UCSD-AML1 (cell line): ENCODE measurements around the gene GATA1.

Source experiments
- DNase-seq: peaks from one replicate; lab custom pipeline; 2025; ENCODE audit not compliant: unreplicated experiment; lab: John Stamatoyannopoulos, UW

Gene GATA1

DNA sequence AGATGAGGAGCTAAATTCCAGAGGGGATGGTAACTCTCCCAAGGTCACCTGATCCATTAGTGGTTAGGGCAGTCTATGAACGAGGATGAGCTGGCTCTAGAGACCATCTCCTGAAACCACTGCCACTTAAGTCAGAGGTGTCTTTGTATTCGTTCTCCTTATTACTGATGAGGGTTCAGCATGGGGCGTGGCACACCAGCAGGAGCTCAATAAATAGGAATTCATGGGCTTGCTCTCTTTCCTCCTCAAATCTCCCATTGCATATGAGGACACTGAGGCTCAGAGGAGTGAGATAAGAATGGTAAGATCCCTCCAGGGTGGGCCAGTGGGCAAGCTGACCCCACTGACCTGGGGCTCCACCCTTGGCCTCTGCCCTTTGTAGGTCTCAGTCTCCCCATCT, 1.7 kb upstream of the GATA1 start:
- no peak for DNase-seq

DNA sequence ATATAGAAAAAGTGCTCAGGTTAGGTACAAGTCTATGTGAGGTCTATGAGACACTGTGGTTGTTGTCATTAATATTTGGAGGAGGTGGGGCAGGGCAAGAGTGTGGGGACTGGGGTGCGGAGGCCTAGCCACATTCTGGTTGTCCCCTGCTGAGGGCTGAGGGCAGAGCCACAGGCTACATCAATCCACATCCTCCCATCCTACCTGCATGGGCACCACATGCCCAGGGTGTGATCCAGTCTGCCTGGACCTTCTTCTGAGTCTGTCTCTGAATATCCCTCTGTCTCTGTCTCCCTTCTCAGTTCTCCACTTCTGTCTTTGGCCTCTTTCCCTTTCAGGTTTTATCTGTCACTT, 1.2 kb upstream of the GATA1 start:
- DNase-seq, result no peak

DNA sequence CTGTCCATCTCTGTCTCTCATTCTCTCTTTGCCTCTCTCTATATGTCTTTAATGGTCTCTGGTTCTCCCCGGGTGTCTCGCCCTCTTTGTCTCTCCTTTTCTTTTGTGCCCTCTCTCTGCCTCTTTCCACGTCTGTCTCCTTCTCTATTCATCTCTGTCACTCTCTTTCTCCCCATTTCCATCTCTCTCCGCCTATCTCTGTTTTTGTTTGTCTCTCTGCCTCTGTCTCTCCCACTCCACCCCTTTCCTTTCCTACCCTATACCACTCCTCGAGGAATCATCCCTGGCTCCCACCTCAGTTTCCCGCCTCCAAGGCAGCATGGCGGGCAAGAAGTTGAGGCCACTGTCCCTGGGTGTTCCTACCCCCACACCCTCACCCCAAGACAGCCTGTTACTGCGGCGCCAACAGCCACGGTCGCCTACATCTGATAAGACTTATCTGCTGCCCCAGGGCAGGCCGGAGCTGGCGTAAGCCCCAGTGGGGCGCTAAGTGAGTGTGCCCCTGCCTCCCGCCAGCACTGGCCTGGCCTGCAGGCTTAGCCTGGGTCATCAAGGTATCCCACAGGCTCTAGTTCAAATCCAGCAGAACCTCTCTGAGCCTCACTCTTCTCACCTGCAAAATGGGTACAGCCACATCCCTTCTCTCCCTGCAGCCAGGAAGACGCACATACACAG, 713 bp upstream of the GATA1 start:
- no peak for DNase-seq

DNA sequence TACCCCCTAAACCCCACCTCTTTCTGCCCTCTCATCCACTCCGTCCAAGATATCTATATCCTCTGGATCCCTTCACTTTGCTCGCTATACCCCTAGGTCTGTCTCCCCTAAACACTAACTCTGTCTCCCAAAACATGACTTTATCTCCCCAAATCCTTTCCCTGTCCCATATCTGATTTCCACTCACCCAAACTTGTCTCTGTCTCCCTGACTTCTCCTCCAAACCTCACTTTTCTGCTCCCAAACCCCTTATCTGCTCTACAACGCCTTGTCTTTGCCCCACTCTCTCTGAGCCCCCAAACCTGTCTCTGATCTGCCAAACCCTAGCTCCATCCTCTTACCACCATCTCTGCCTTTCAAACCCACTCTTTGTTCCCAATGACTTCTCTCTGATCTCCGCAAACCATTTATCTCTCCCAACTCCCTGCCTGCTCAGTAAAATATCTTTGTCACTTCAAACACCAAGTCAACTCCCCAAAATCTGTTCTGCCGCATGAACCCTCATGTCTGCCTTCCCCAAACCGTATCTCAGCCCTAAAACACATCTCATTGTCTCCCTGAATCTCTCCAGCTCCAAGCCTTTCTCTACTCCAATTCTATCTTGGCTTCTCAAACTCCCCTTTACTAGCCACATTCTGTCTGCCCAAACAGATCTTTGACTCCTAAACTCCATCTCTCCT, 575 bp downstream of the GATA1 start:
- DNase-seq, result no peak

DNA sequence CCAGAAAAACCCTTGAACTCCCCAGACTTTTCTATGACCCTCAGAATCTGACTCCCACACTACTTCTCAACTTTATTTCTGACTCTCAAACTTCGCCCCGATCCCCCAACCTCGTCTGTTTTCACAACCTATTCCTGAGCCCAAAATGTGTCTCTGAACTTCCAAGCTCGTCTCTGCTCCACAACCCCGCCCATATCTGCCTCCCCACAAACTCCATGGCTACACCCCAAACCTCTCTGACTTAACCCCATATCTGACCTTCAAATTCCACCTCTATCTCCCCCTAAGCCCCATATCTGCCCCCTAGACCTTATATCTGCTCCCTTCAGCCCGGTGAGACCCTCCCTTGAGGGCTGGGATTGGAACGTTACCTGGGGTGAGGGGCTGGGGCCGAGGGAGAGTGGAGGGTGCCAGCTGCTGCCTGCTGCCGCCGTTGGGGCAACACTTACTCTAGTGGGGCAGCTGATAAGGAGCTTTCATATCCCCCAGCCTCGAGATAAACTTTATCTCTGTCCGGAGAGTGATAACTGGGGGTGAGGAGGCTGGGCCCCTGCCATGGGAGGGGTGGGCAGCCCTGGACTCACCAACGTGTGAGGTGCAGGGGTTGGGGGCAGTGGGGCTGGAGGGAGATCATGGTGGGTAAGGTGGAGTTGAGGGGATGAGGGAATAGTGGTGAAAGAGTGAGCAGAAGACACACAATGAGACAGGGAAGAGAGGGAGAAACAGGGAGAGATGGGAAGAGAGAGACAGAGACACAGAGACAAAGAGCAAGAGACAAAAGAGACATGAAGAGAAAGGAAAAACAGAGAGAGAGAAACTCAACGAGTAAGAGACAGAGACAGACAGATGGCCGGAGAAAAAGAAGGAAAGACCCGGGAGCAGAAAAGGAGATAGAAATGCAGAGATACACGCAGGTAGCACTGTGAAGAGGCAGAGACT, 1.4 kb downstream of the GATA1 start:
- no peak for DNase-seq

DNA sequence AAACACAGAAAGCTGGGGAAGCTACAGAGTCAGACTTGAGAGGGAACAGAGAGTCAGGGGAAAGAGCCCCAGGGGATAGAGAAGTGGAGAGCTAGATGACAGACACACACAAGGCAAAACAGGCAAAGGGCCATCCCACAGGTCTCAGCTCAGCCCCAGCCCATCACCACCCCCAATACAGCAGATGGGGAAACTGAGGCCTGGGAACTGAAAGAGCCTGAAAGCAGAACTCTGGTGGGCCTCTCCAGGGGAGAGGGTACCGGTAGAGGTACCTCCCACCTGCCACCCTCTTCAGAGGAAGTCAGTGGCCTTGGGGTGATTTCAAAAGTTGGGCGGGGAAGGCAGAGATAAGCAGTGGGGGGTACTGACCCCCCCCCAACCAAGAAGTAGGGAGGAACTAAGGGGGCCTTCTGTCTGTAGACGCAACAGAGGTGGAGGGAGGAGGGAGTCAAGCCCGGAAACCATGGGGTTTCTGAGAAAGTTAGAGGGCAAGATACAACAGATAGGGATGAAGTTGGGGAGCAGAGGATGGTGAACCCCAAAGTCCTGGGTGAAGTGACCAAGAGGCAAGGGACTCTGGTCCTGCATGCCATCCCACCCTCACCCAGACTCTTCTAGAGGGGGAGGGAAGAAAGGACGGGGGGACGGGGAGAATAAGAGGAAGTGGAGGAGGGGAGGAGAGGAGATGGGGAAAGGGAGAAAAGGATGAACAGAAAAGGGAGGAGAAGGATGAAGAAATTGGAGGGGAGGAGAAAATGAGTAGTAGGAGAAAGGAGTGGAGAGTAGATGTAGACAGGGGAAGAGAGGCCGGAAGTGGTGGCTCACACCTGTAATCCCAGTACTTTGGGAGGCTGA, 3.2 kb downstream of the GATA1 start:
- no peak for DNase-seq

DNA sequence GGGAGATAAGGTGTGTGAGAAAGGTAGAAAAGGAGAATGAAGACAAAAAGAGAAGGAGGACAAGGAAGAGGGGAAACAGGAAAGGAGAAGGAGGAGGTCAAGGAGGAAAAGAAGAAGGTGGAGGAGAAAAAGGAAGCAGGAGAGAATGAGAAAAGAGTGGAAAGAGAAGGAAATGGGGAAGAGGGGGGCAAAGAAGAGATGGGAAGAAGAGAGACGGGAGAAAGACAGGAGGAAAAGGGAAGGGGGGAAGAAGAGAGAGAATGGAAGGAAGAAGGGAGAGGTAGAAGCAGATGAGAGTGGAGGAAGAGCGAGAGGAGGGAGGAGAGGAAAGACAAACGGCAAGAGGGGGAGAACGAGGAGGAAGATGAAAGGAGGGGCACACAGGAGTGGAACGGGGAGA, 4.1 kb downstream of the GATA1 start:
- no peak for DNase-seq

DNA sequence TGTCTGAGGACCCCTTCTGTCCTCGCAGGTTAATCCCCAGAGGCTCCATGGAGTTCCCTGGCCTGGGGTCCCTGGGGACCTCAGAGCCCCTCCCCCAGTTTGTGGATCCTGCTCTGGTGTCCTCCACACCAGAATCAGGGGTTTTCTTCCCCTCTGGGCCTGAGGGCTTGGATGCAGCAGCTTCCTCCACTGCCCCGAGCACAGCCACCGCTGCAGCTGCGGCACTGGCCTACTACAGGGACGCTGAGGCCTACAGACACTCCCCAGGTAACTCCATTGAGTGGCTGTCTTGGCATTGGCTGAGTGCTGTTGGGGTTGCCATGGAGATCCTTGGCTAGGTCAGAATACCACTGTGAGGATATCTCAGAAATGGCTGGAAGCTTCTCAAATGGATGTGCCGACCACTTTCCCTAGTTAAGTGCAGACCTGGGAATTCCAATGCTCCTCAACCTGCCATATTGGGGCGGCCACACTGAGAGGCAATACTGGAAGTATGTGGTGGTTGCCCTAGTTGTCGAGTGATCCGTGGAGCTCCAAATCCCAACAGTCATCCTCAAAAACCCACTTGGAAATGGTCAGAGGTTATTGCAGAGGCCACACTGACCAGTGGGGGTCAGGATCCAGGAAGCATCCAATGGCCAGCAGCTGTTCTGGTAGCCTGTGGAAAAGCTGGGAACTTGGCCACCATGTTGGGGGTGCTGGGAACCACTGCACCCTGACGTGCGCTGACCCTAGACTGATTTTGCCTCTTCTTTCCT, 4.9 kb downstream of the GATA1 start:
- no peak for DNase-seq

DNA sequence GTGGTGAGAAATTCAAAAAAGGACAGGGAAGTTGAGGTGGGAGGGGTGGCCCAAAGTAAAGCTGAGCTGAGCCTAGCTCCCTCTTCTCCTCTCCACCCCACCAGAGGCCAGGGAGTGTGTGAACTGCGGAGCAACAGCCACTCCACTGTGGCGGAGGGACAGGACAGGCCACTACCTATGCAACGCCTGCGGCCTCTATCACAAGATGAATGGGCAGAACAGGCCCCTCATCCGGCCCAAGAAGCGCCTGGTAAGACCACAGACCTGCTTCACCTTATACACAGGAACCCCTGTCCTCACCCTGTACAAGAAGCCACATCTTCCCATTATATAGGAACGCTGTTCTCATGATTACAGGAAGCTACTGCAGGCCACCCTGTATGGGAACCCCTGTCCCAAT, 5.8 kb downstream of the GATA1 start:
- no peak for DNase-seq

DNA sequence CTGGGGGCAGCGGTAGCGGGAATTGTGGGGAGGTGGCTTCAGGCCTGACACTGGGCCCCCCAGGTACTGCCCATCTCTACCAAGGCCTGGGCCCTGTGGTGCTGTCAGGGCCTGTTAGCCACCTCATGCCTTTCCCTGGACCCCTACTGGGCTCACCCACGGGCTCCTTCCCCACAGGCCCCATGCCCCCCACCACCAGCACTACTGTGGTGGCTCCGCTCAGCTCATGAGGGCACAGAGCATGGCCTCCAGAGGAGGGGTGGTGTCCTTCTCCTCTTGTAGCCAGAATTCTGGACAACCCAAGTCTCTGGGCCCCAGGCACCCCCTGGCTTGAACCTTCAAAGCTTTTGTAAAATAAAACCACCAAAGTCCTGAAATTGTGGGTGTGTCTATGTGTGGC, 7.5 kb downstream of the GATA1 start:
- no peak for DNase-seq

DNA sequence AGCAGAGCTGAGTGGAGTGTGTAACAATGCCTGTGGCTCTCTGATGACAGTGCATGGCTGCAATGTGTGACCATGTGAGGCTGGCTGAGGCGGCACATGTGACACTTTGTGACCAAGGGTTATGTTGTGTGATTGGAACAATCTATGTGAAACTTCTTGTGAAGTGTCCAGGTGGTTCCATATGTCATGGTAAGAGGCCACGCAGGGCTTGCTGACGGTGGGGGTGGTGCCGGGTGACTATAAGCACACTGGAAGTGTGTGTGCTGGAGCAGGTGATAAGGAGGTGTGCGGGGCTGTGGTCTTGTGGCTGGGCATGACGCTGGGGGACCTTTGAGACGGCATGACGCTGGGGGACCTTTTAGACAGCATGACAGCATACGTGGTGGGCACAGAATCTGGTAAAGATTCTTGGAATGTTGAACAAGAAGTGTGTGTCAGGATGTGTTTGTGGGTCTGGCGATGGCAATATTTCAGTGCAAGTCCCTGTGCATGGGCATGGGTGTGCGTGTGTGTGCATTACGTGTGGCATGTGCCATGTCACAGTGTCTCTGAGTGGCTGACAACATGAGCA, 8.0 kb downstream of the GATA1 start:
- no peak for DNase-seq

DNA sequence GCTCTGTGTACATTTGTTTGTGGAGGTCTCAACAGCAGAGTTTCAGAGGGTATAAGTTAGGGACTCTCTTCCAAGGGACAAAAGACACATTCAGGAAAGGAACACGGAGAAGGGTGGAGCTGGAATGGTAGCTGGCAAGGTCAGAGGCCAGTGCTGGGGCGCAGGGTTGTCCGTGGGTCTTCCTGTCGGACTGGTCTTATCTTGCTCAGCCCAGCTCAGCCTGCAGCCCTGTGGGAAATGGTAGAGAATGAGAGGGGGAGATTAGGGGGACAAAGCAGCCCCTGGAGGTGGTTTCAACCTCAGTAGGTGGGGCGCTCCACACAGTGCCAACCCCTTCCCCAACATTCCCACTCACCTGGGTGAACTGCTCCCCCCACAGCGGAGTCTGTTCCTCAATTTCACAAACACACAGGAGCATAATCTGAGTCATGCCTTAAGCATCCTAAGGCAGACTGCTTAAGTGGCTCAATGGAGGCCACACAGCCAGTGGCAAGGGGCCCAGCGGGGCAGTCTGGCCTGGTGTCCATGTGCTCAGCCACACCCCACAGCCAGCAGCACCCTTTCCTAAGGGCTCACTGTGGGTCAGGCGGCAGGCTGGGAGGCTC, 8.6 kb downstream of the GATA1 start:
- DNase-seq, result no peak

DNA sequence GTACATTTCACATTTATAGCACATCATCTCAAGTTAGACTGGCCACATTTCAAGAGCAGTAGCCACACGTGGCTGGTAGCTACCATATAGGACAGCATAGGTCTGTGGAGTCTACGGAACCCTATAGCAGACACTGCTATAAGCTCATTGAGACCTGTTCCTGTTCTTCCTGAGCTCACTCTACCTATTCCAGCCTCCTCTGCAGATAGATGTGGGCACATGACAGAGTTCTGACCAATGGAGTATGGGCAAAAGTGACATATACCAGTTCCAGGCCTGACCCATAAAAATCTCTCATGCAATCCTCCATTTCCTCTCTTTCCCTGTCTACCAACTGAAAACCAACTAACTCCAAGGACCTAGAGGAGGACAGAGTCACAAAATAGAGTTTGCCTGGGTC, 11.9 kb downstream of the GATA1 start:
- DNase-seq, result no peak

DNA sequence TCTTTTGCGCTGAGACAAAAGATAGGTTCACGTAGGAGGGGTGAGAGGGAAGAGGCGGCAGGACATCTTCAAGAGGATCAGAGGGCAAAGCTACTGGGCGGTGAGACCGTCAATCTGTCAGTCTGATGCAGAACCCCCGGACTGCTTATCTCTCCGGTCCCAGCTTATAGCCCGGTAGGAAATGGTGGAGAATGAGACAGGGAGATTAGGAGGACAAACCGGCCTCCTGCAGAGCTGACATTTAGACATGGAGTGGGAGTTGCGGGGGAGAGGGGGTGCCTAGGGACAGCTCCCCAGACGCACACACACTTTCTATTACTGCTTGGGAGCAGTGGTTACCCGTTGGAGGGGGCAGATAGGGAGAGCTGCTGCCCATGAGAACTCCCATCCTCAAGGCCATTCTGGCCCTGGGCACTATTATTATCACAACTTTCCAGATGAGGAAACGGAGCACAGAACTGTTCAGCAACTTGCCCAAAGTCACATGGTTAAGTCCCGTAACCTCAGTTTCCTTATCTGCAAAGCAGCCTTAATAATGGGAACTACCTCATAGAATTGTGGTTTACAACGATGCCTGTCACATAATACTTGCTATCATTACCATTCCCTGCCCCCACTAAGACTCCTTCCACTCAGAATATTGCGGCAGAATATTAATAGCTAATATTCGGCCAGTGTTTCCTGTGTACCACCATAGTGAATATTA, 14.3 kb downstream of the GATA1 start:
- peak; percentile 64 for DNase-seq

DNA sequence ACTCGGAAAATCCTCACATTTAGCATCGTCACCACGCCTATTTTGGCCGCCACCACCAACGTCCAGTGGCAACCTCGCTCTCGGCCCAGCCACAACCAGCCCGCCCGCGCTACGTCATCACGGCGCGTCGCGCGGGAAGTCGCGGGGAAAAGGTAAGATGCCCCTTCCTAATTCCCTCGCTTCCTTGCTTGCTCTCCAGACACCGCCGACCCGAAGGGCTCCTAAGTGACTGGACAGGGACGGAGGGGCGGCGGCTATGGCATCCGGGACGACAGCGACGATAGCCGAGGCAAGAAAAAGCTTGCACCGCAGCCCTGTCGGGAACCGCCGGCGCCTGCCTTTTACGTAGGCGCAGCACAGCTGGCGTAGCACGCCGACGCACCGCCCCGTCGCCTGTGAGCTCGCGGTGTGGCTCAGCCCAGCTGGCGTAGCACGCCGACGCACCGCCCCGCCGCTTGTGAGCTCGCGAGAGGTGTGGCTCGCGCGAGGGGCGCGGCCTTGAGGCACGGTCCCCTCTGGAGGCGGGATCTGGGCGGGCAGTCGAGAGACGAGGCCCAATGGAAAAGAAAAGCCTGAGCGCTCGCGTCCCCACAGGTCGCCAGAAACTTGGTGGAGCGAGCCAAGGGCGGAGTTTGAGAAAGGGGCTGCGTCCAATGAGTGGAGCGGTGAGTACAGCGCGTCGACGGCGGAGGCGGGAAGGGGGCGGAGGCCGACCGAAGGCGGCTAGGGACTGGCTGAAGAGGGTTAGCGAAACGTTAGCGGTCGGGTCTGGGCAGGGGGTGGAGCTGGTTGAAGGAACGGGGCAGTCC, 15.1 kb downstream of the GATA1 start, which contains the start of gene HDAC6:
Gene HDAC6 (plus strand): TSS at position 788 of the 809 bp plus-strand sequence. CDS start 626 bp downstream, outside the sequence.
- DNase-seq, result peak; percentile 97

DNA sequence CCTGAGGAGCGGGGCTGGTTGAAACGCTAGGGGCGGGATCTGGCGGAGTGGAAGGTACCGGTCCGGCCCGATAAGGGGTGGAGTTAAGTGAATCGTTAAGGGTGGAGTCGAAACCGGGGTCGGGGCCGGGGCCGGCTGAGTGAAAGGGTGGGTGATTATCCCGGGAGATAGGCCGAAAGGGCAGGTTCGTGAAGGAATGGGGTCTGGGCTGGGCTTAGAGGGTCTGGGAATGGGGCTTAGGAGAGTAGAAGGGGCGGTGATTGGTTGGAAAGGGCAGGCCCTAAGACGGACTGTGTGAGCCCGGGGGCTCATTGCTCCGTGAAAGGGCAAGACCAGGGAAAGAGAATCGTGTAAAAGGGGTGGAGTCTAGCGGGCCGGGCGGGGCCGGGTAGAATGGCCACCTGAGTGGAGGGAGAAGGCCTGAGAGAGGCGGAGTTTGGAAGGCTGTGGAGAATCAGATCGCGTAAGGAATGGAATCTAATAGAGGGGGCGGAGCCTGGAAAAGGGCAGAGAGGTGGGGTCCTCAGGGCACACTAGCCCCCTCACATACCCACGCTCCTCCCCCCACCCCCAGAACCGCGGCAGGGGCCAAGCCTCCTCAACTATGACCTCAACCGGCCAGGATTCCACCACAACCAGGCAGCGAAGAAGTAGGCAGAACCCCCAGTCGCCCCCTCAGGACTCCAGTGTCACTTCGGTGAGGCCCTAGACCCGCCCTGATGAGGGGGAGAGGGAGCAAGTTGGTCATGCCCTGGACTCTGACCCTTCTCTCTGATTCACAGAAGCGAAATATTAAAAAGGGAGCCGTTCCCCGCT, 15.9 kb downstream of the GATA1 start:
- peak; percentile 84 for DNase-seq

DNA sequence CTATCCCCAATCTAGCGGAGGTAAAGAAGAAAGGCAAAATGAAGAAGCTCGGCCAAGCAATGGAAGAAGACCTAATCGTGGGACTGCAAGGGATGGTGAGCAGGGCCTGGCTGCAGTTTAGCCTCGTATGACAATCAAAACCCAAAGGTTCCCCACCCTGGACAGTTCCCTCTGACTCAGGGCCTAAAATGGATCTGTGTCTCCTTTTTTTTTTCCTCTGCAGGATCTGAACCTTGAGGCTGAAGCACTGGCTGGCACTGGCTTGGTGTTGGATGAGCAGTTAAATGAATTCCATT, 16.5 kb downstream of the GATA1 start:
- DNase-seq, result no peak
